Sigmoid colon (tissue), 7 donors: Measurements from ENCODE around the gene RPS3. TPM values are rescaled to one million over a fixed set of nuclear protein-coding genes. Genes with fewer than 3 reads are reported as not detected.

Experiments
- DNase-seq: peaks from one replicate; pipeline ENCODE4 v3.0.0-alpha.2; 2019
- H3K27ac ChIP-seq, 4 donors: fragments of 200-600 bp; sonication (generic); one replicate each; pipeline ENCODE4 v1.5.1; 2016 to 2019; ENCODE audit warnings: mild to moderate bottlenecking in 1 of 4
- H3K27me3 ChIP-seq, 3 donors: fragments of 200-600 bp; sonication (generic); one replicate each; pipeline ENCODE4 v1.5.1; 2019; ENCODE audit warnings: mild to moderate bottlenecking in 1 of 3
- H3K36me3 ChIP-seq, 4 donors: fragments of 200-600 bp; sonication (generic); one replicate each; pipeline ENCODE4 v1.5.1; 2016 to 2019
- H3K4me1 ChIP-seq, 4 donors: fragments of 200-600 bp; sonication (generic); one replicate each; pipeline ENCODE4 v1.5.1; 2017 to 2019
- H3K4me3 ChIP-seq, 4 donors: fragments of 200-600 bp; sonication (generic); one replicate each; pipeline ENCODE4 v1.5.1; 2017 to 2019; ENCODE audit warnings: mild to moderate bottlenecking in 2 of 4, moderate library complexity in 1 of 4
- H3K9me3 ChIP-seq, 4 donors: fragments of 200-600 bp in 3 of 4; sonication (generic) in 3 of 4; one replicate each; pipeline versions ENCODE4 v1.5.1 to v1.6.1; 2013 to 2019
- EP300 ChIP-seq, 4 donors: sonication (generic); formaldehyde crosslinking; IDR thresholded peaks; one replicate each; pipeline ENCODE4 v1.6.1; 2017; ENCODE audit warnings: antibody characterized with exemption in 4 of 4
- POLR2A ChIP-seq, 2 donors: fragments of 450-650 bp; IDR thresholded peaks; one replicate each; pipeline ENCODE4 v1.6.1; 2016; ENCODE audit warnings: antibody characterized with exemption in 2 of 2, mild to moderate bottlenecking in 2 of 2, moderate library complexity in 2 of 2
- POLR2AphosphoS5 ChIP-seq, 4 donors: sonication (generic); formaldehyde crosslinking; IDR thresholded peaks; one replicate each; pipeline ENCODE4 v1.6.1; 2017; ENCODE audit warnings: antibody characterized with exemption in 4 of 4
- WGBS, 2 donors: extraction: QIAGEN DNeasy Blood & Tissue Kit; methylation state at CpG; one replicate each; pipeline ENCODE4 v1.1.7; 2013; 5-methylcytosine and 5-hydroxymethylcytosine counted together
- intact Hi-C: fragments of 100-400 bp; cut with DNase I; formaldehyde crosslinking; loops from one replicate; pipeline ENCODE4 v1.15.1; 2023
- polyA plus RNA-seq, 3 donors: library from polyadenylated mRNA; stranded (reverse); fragments of 200-250 nt; gene quantifications; one replicate each; pipeline ENCODE4 v1.2.3, GENCODE V29; 2013
- total RNA-seq, 4 donors: library from RNA; depleted of rRNA; stranded (reverse); fragments of >200 nt; gene quantifications; one replicate each; pipeline ENCODE4 v1.1.0, GENCODE V29; 2016
- TF ChIP-seq, protein P1 (sequence below), 4 experiments: fragments of 450-650 bp in 3 of 4; fragments of 200-600 bp in 1 of 4; IDR thresholded peaks; one replicate each; pipeline ENCODE4 v1.5.1; 2016 to 2019; ENCODE audit warnings: antibody characterized with exemption in 4 of 4, mild to moderate bottlenecking in 3 of 4, moderate library complexity in 2 of 4
- donor health status: healthy with polysubstance abuse.
- donor health status: Bipolar disorder and iron deficiency.
- donor health status: healthy.

Gene RPS3
- total and polyA plus RNA-seq, 7 donors: 967 to 4,083 (median 2,377) TPM

DNA sequence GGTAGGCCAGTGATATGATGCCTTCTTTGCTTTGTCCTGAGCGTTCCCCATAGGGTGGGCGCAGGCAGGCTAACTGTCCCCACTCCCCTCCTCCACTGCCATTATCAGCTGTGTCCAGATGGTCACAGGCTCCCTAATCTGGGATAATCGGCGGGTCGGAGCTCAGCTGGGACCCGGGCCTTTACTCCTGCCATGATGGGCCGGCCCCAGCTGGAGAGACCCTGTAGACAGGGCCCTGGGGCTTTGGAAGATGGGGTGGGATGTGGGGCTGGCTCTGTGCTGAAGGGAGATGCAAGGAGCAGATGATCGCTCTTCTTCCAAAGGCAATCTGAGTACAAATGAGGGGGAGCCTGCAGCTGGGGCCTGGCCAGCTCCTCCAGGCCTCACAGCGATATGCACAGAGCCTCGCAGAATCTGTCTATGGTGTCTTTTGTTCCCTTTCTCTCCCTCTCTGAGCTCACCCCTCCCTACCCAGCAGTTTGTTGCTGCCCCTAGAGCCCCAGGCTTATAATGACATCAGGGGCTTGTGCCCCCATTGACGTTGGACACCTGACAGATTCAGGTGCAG lies 21.8 kb downstream of the RPS3 start:
- 85 to 86% methylated on average over 11 of the region's 11 CpGs for WGBS, 2 donors
- Histone ChIP-seq H3K27ac (no peak overlapping the region), H3K36me3 (peaks cover 0 to 15% (median 0%) of the 10 kb centered on the region in 4 donors), H3K4me1 (peaks cover 0 to 22% (median 6%) of the 10 kb centered on the region in 4 donors), H3K4me3 (no peak overlapping the region), H3K27me3 (no peaks in the 10 kb centered on the region), H3K9me3 (no peaks in the 10 kb centered on the region)
- intact Hi-C loops: no loop called here
- TF ChIP-seq POLR2A (IDR thresholded peaks at IDR 0.05) (no peak), EP300 (IDR thresholded peaks at IDR 0.05) (no peak), POLR2AphosphoS5 (IDR thresholded peaks at IDR 0.05) (no peak)
- TF ChIP-seq, protein P1, sequence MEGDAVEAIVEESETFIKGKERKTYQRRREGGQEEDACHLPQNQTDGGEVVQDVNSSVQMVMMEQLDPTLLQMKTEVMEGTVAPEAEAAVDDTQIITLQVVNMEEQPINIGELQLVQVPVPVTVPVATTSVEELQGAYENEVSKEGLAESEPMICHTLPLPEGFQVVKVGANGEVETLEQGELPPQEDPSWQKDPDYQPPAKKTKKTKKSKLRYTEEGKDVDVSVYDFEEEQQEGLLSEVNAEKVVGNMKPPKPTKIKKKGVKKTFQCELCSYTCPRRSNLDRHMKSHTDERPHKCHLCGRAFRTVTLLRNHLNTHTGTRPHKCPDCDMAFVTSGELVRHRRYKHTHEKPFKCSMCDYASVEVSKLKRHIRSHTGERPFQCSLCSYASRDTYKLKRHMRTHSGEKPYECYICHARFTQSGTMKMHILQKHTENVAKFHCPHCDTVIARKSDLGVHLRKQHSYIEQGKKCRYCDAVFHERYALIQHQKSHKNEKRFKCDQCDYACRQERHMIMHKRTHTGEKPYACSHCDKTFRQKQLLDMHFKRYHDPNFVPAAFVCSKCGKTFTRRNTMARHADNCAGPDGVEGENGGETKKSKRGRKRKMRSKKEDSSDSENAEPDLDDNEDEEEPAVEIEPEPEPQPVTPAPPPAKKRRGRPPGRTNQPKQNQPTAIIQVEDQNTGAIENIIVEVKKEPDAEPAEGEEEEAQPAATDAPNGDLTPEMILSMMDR (IDR thresholded peaks at IDR 0.05): no peak
- DNase-seq: no peak

DNA sequence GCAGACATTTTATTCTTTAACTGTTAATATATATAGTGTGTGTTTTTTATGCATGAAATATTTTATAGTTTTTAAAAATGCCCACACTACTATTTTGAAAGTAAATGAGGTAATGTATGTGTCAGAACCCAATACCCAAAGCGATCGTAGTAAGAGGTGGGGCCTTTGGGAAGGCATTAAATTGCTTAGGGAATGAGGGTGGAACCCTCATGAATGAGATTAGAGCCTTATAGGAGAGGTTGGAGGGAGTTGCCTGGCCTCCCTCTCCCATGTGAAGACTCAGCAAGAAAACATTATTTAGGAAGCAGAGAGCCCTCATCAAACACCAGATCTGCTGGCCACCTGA lies 22.6 kb downstream of the RPS3 start:
- intact Hi-C loops: no loop called here
- Histone ChIP-seq H3K27me3 (no peaks in the 10 kb centered on the region), H3K4me3 (no peak overlapping the region), H3K4me1 (peaks cover 0 to 22% (median 6%) of the 10 kb centered on the region in 4 donors), H3K36me3 (peaks cover 0 to 15% (median 0%) of the 10 kb centered on the region in 4 donors), H3K27ac (no peak overlapping the region), H3K9me3 (no peaks in the 10 kb centered on the region)
- no peak for DNase-seq
- no peak for TF ChIP-seq POLR2AphosphoS5 (IDR thresholded peaks at IDR 0.05)
- TF ChIP-seq POLR2A (IDR thresholded peaks at IDR 0.05): no peak
- TF ChIP-seq, protein P1 (IDR thresholded peaks at IDR 0.05): no peak
- TF ChIP-seq EP300 (IDR thresholded peaks at IDR 0.05): no peak
- WGBS, 2 donors: 25 to 65% methylated on average over 2 of the region's 2 CpGs

DNA sequence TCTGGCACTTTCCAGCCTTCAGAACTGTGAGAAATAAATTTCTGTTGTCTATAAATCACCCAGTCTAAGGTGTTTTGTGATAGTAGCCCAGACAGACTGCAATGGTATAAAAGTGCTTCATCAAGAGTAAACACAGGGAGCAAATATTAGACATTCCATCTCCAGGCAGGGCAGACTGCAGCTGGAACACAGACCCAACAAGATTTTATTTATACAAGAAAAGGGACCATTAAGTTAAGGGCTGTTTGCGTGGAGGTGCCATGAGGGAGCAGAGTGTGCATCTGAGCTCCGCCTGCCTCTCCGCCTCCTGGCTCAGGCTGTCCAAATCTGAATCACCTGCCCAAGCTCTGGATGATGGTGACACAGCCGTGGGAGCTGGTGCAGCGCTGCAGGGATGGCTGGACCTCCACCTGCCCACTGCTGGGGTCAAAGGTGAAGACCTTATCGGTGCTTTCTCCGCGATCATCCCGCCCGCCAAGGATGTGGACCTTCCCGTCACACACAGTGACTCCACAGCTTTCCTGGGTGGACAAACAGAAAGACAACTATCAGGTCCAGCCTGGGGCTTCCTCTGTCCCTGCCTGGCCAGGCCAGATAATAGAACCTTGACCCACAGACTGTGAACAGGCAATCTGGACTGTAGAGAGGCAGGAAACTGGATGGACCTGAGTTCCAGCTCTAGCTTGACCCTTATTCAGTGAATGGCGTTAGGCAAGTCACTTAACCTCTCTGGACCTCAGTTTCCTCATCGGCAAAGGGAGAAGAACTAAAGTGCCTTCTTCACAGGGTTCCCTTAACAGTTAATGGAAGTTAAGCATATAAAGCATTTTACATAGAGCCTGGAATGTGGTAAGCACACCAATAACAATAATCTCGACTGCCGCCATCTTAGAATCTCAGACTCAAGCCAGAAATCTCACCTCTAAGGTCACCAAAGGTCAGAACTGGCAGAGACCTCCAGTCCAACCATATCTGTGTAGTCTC lies 23.2 kb downstream of the RPS3 start:
- H3K27me3 ChIP-seq: no peaks in the 10 kb centered on the region
- no peak overlapping the region for H3K4me3 ChIP-seq
- WGBS, 2 donors: 39 to 81% methylated on average over 15 of the region's 15 CpGs
- no peak for DNase-seq
- H3K9me3 ChIP-seq: no peaks in the 10 kb centered on the region
- peaks cover 0 to 12% (median 0%) of the 10 kb centered on the region in 4 donors for H3K36me3 ChIP-seq
- intact Hi-C loops: no loop called here
- no peak overlapping the region for H3K27ac ChIP-seq
- TF ChIP-seq EP300 (IDR thresholded peaks at IDR 0.05): no peak
- TF ChIP-seq, protein P1 (IDR thresholded peaks at IDR 0.05): no peak
- H3K4me1 ChIP-seq: peaks cover 0 to 22% (median 6%) of the 10 kb centered on the region in 4 donors

DNA sequence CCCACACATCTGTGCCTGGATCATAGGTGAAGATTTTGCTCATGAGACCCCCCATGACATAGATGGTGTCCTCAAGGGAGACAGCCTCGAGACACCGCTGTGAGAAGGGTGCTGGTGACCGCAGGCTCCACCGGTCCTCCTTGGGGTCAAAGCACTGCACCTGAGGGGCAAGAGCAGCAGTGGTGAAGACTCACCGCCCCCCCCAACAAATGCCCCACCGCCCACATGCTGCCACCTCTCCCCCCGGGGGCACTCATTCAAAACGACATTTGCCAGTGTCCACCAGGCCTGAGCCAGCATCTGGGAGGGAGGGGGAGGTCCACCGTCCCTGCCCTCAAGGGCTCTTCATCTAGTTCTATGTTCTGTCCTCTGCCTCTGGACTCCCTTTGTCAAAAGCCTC lies 24.4 kb downstream of the RPS3 start:
- no peaks in the 10 kb centered on the region for H3K9me3 ChIP-seq
- no peak for DNase-seq
- H3K4me1 ChIP-seq: peaks cover 0 to 21% (median 11%) of the 10 kb centered on the region in 4 donors
- intact Hi-C loops: no loop called here
- H3K27me3 ChIP-seq: peaks cover 0 to 5% (median 5%) of the 10 kb centered on the region in 3 donors
- H3K36me3 ChIP-seq: peaks cover 0 to 10% (median 0%) of the 10 kb centered on the region in 4 donors
- H3K4me3 ChIP-seq: no peak overlapping the region
- TF ChIP-seq, protein P1 (IDR thresholded peaks at IDR 0.05): no peak
- TF ChIP-seq POLR2A (IDR thresholded peaks at IDR 0.05) (no peak), POLR2AphosphoS5 (IDR thresholded peaks at IDR 0.05) (no peak), EP300 (IDR thresholded peaks at IDR 0.05) (no peak)
- 92 to 94% methylated on average over 9 of the region's 9 CpGs for WGBS, 2 donors
- H3K27ac ChIP-seq: no peak overlapping the region
